ENCODE data around the gene PTPRD. TPM values are rescaled to one million over a fixed set of nuclear protein-coding genes. Genes with fewer than 3 reads are reported as not detected.

The PTPRD gene
- total and polyA plus RNA-seq, 2 experiments from 2014 or later: 11.5 to 58.0 TPM

- Histone ChIP-seq H3K4me1 (ENCODE audit: insufficient read depth) (peaks cover 11% of the 10 kb centered on the region), H3K36me3 (ENCODE audit: insufficient read depth) (no peaks in the 10 kb centered on the region; the same call in 1 of the 2 replicates), H3K9me2 (ENCODE audit: insufficient read depth) (no peaks in the 10 kb centered on the region), H3K4me3 (no peak overlapping the region), H3K4me2 (no peak overlapping the region), H3K27me3 (ENCODE audit: insufficient read depth) (no peaks in the 10 kb centered on the region), H3K27ac (ENCODE audit: low read depth) (no peak overlapping the region), H3F3A (replicated peaks; ENCODE audit: low read depth) (no peaks in the 10 kb centered on the region), H3K79me2 (replicated peaks; ENCODE audit: insufficient read depth) (no peaks in the 10 kb centered on the region), H2AFZ (no peak overlapping the region), H4K20me1 (replicated peaks; ENCODE audit: insufficient read depth) (no peaks in the 10 kb centered on the region)
- Mint-ChIP-seq H3K36me3 (ENCODE audit: low read depth) (no peaks in the 10 kb centered on the region), H3K27ac (no peak overlapping the region), H3K4me3 (no peak overlapping the region), H3K4me1 (peaks cover 21% of the 10 kb centered on the region), H3K9me3 (no peaks in the 10 kb centered on the region), H3K27me3 (ENCODE audit: insufficient read depth, low read depth, poor library complexity) (no peaks in the 10 kb centered on the region)
- ATAC-seq (no peak), DNase-seq (ENCODE audit: low spot score) (no peak)
- no peak for TF ChIP-seq JUNB (IDR thresholded peaks at IDR 0.05; ENCODE audit: unreplicated experiment)
- TF ChIP-seq STAT1 (IDR thresholded peaks at IDR 0.05; ENCODE audit: unreplicated experiment): no peak
- TF ChIP-seq REST (IDR thresholded peaks at IDR 0.05; ENCODE audit: unreplicated experiment): no peak
- no peak for TF ChIP-seq ZNF331 (CRISPR knock-in tag; IDR thresholded peaks at IDR 0.05; ENCODE audit: low read depth)
- no peak for TF ChIP-seq CTCF (conservative IDR thresholded peaks at IDR 0.05; ENCODE audit: low read depth in 2 of 2)
- TF ChIP-seq ZNF114 (CRISPR knock-in tag; IDR thresholded peaks at IDR 0.05): no peak
- TF ChIP-seq POLR2AphosphoS5 (IDR thresholded peaks at IDR 0.05; ENCODE audit: low read depth): no peak
- TF ChIP-seq NANOG (IDR thresholded peaks at IDR 0.05; ENCODE audit: borderline replicate concordance): no peak
- no peak for TF ChIP-seq EZH2 (IDR thresholded peaks at IDR 0.05; ENCODE audit: low read depth, unreplicated experiment)
- no peak for TF ChIP-seq CREB1 (CRISPR knock-in tag; IDR thresholded peaks at IDR 0.05; ENCODE audit: low read depth)
- no peak for TF ChIP-seq ZNF462 (CRISPR knock-in tag; IDR thresholded peaks at IDR 0.05)
- no peak for TF ChIP-seq EZH2phosphoT487 (IDR thresholded peaks at IDR 0.05; ENCODE audit: unreplicated experiment)
Measured at GRCh38 chr9:8800196-8800595, 1812.6 kb downstream of the PTPRD start.
